Vagina (tissue), 2 donors: ENCODE measurements around the gene COX7A2L.

Experiments used
- CTCF ChIP-seq, 3 experiments: fragments of 450-650 bp in 2 of 3; fragments of 200-600 bp in 1 of 3; sonication (generic) in 1 of 3; IDR thresholded peaks; one replicate each; pipeline ENCODE4 v1.5.1; 2017 to 2019; ENCODE audit warnings: antibody characterized with exemption in 3 of 3, mild to moderate bottlenecking in 2 of 3, moderate library complexity in 2 of 3
- POLR2A ChIP-seq, 2 donors: fragments of 450-650 bp; IDR thresholded peaks; one replicate each; pipeline ENCODE4 v1.6.1; 2017; ENCODE audit warnings: antibody characterized with exemption in 2 of 2, mild to moderate bottlenecking in 2 of 2, moderate library complexity in 2 of 2

- TF ChIP-seq POLR2A (IDR thresholded peaks at IDR 0.05) (no peak), CTCF (IDR thresholded peaks at IDR 0.05) (no peak)
These were observed 29.5 kb upstream of the COX7A2L start for GRCh38 chr2:42390401-42390969.
